K562 (cell line): Measurements from ENCODE around the gene ECE2.

Experiments
- BDP1 ChIP-seq: IDR thresholded peaks from 3 replicates; pipeline ENCODE4 v1.6.1; 2011; ENCODE audit not compliant: insufficient read length, insufficient read depth
- CTCF ChIP-seq, 3 experiments: IDR thresholded peaks in 2 of 3; conservative IDR thresholded peaks in 1 of 3; 2 replicates each; pipeline ENCODE4 v1.5.1; 2011 to 2012; ENCODE audit warnings: low read length in 3 of 3, mild to moderate bottlenecking in 3 of 3, control low read depth in 2 of 3, improper control_type of control experiment in 1 of 3, inconsistent platforms in 1 of 3, low read depth in 1 of 3, mixed read lengths in 1 of 3, moderate library complexity in 1 of 3; ENCODE audit not compliant: insufficient read depth in 2 of 3
- ELF1 ChIP-seq: fragments of 200-800 bp; sonication (Bioruptor generic); IDR thresholded peaks from 2 replicates; pipeline ENCODE4 v1.6.1; 2016; ENCODE audit warnings: missing genetic modification characterization, missing compliant biosample characterization
- MXI1 ChIP-seq: IDR thresholded peaks from 2 replicates; pipeline ENCODE4 v1.6.1; 2011; ENCODE audit warnings: low read depth, mild to moderate bottlenecking, improper control_type of control experiment, low read length
- PML ChIP-seq: IDR thresholded peaks from 2 replicates; pipeline ENCODE4 v1.6.1; 2012; ENCODE audit warnings: low read length, inconsistent platforms
- POLR2A ChIP-seq: fragments of 450-650 bp; conservative IDR thresholded peaks from 2 replicates; pipeline ENCODE4 v1.6.1; 2016
- RAD21 ChIP-seq, 2 experiments: fragments of 250-450 bp in 1 of 2; fragments of 450-650 bp in 1 of 2; sonication (Bioruptor Pico) in 1 of 2; formaldehyde crosslinking in 1 of 2; IDR thresholded peaks in 1 of 2; conservative IDR thresholded peaks in 1 of 2; 2 replicates each; pipeline versions ENCODE4 v1.4.0 to v1.8.0; 2020 to 2022; ENCODE audit warnings: mild to moderate bottlenecking in 2 of 2, moderate library complexity in 1 of 2
- ZBTB11 ChIP-seq, 3 experiments: fragments of 200-800 bp in 1 of 3; fragments of 250-450 bp in 1 of 3; fragments of 450-650 bp in 1 of 3; sonication (Bioruptor Pico) in 1 of 3; sonication (Bioruptor generic) in 1 of 3; formaldehyde crosslinking in 1 of 3; IDR thresholded peaks; 2 replicates each; pipeline versions ENCODE4 v1.6.1 to v1.8.0; 2016 to 2022; ENCODE audit warnings: mild to moderate bottlenecking in 2 of 3, missing genetic modification characterization in 2 of 3, missing compliant biosample characterization in 1 of 3, moderate library complexity in 1 of 3
- ZBTB33 ChIP-seq: sonication (generic); formaldehyde crosslinking; IDR thresholded peaks from 2 replicates; pipeline ENCODE4 v1.8.1; 2023; ENCODE audit warnings: mild to moderate bottlenecking, missing genetic modification reagents
- ZBTB49 ChIP-seq: sonication (generic); formaldehyde crosslinking; IDR thresholded peaks from 2 replicates; pipeline ENCODE4 v1.8.0; 2022; ENCODE audit warnings: missing genetic modification reagents, mild to moderate bottlenecking, borderline replicate concordance

GRCh38 chr3:184325269-184325668 is 49.4 kb downstream of the ECE2 start:
- TF ChIP-seq CTCF (IDR thresholded peaks at IDR 0.05 in 2 of 3, conservative IDR thresholded peaks at IDR 0.05 in 1 of 3; ENCODE audit: insufficient read depth in 2 of 3, low read depth in 1 of 3, low read length in 3 of 3) (no peak), ELF1 (no peak), PML (no peak), ZBTB11 (CRISPR knock-in tag; IDR thresholded peaks at IDR 0.05) (no peak), MXI1 (no peak), ZBTB33 (CRISPR knock-in tag) (no peak), POLR2A (0 out of 2 replicates have a peak, but pooled peaks have one; percentile 15), ZBTB49 (CRISPR knock-in tag) (no peak), BDP1 (no peak), RAD21 (CRISPR knock-in tag; conservative IDR thresholded peaks at IDR 0.05 in 1 of 2, IDR thresholded peaks at IDR 0.05 in 1 of 2) (no peak)
